Activated naive CD4-positive, alpha-beta T cell treated with Interleukin-2 at 50 U/mL for 16 hours (primary cell): ENCODE data around the gene PDZK1IP1.
A peak's percentile ranks its signal among the peaks of the same experiment; 100 is the strongest.

Experiments used
- DNase-seq: peaks from one replicate; pipeline ENCODE4 v3.0.0-alpha.2; 2020

Gene PDZK1IP1, protein sequence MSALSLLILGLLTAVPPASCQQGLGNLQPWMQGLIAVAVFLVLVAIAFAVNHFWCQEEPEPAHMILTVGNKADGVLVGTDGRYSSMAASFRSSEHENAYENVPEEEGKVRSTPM

GRCh38 chr1:47189844-47190508 is at the start of gene PDZK1IP1:
Gene PDZK1IP1, minus strand, starts transcription at chr1:47190036. Its CDS starts 104 bp downstream, at chr1:47189932.
- DNase-seq: no peak

GRCh38 chr1:47238935-47239592 is 49.2 kb upstream of the PDZK1IP1 start:
- DNase-seq: no peak

- DNase-seq: no peak
Observed at GRCh38 chr1:47235806-47236205, 46.0 kb upstream of the PDZK1IP1 start.

DNA sequence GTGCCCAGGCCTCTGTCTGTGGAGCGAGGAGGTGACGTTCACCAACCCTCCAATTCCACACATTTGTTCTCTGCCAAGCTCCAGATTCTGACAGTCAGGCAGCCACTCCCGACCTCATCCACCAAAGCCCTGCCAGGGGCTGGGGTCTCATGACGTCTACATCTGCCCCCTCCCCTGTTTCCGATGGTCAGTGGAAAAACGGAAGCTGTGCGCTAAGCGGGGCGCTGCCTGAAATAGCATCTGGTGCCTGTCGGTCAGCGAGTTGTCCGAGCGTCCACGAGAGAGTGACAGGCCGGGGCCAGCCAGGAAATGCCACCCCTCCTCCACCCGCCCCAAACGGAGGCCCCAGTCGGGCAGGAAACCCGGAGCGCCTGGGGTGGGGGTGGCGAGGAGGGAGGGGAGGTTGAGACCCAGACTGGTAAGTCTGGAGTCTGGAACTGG is 45.4 kb upstream of the PDZK1IP1 start:
- DNase-seq: no peak

DNA sequence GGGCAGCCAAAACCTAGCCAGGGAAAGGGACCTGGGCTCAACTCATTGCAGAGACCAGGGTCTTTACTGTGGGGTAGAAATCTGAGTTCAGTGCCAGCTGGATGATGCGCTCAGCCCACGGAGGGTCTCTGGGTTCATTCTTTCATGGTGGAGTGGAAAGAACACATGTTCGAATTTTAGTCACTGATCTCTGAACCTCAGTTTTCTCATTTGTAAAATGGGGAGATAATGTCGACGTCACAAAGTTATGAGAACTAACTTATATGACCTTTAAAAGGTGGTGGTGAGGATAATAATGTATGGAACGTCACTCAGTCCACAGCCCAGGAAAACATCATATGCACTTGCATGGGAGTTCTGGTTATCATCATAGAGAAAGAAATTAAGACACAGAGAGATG is 43.4 kb upstream of the PDZK1IP1 start:
- no peak for DNase-seq

DNA sequence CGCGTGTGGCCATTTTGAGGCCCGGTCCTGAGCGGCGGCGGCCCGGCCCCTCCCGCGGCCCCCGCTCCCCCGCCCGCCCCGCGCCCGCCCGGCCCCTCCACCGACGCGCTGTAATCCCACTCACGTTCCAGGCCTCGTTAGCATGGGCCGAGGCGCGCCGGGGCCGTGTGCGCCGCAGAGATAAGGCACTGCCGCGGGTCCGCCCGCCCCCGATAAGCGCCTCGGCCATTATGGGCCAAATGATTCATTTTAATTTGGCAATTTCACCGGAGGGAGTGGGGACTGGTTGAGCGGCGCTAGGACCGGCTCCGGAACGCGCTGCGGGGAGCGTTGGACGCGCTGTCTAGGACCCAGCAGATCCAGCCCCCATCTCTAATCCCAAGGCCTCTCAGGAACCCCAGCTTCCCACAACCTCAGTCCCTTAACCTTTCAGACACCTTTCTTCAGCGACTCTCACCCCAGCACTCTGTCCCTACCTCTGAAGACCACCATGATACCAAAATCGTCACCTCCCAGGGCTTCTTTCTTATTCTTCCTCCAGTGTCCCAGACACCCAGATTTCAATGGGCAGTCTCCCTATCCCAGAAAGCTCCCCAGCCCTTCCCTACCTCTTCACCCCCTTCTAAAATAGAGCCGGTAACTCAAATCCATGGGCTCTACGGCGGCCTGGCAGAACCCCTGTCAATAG is 42.5 kb upstream of the PDZK1IP1 start, which contains the start of gene TAL1:
TAL1 (minus strand) TSS at position 39 of the 688 bp plus-strand sequence. CDS start 6,337 bp downstream, outside the sequence.
- no peak for DNase-seq

DNA sequence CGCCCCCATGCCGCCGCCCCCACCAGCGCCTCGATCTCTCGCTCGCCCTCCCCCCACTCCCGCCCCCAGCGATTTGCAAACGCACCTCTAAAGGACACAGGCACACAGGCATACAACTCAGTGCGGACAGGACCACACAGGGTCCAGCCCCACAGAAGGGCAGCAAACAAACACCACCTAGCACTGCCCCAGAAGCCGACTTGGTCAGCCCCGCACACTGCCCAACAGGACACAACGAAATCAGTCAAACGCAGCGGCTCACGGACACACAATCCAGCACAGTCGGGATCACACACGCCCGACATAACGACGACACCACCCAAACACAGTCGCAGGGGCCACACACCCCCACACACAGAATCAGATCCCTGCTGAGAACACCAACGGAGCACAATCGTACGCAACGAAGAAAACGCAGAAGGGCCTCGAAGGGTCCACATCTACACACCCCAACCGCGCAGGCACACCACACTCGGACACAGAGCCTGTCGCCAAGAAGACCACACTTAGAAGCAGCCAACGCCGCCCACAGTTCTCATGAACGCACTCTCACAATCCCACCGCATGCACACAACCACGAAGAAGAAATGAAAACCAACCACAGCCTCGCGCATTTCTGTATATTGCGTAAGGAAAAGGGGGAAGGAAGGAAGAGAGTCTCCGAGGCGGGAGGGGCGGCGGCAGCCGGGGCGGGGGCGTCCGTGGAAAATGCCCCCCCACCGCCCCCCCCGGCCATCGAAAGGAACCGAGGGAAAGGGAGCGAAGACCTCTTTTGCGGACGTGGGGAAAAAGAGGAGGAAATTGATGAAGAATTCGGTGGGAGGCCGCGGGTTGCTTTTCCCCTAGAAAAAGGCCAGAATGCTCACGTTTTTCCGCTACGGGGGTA is 41.7 kb upstream of the PDZK1IP1 start:
- DNase-seq: peak; percentile 21

DNA sequence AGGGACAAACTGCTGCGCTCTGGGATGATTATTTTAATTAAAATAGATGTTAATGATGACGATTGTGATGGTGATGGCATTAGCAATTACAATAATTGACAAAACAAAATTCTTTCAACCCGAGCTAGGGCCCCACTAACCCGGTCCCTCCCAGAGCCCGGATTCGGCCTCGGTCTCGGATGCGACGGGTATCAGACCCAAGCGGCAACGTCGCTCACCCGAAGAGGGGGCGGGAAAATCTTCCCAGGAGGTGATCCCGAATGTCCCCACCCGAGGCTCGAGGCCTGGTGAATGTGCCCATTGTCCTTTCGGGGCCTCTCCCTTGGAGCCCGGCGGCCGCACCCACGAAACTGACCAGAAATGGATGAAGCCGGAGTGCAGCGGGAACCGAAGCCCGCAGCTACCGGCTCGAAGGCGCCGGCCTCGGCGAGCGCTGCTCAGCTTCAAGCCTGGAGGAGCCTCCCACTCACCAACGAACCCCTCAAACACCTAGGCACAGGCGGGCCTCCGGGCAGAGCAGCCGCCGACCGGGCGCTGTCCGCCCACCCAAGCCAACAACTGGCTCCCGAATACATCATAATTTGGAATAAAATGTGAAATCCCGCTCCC is 41.0 kb upstream of the PDZK1IP1 start:
- peak; percentile 30 for DNase-seq

DNA sequence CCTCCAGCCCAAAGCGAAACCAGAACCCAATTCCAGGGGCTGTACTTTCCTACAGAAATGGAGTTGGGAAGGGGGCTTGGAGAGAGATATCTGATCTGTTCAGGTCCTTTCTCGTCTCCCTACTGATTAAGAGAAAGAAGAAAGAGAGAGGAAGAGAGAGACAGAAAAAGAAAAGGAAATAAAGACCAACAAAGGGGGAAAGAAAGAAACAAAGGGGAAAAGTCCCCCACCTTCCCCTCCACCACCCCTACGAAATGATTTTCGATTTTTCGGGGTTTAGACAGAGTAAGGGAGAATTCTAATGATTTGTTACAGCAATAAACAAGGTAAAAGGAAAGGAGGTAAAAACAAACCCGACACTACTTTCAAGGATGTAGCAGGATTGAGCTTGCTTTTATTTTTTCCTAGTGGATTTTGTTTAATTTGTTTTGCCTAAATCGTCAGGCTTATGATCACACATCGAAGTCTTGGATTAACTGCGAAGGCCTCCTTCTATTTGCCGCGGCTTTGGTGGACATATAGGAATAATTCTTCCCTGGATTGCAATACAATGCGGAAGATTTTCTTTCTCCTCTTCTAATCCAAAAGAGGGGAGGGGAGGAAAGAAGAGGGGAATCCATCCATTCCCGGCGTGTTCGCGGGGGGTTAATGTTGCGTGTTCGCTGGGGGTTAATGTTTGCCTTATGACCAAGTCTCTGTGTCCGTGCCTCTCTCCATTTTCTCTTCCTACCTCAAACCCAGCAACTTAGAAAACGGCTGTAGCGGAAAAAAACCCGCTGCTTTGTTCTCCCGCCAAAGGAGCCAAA is 40.3 kb upstream of the PDZK1IP1 start:
- no peak for DNase-seq

- no peak for DNase-seq
Observed at GRCh38 chr1:47229031-47229885, 39.4 kb upstream of the PDZK1IP1 start.

- no peak for DNase-seq
Observed at GRCh38 chr1:47228644-47229030, 38.8 kb upstream of the PDZK1IP1 start.

GRCh38 chr1:47227341-47228232 is 37.8 kb upstream of the PDZK1IP1 start:
- no peak for DNase-seq

- no peak for DNase-seq
Observed at GRCh38 chr1:47226839-47227215, 37.0 kb upstream of the PDZK1IP1 start.

GRCh38 chr1:47226121-47226838 is 36.4 kb upstream of the PDZK1IP1 start:
- no peak for DNase-seq

DNA sequence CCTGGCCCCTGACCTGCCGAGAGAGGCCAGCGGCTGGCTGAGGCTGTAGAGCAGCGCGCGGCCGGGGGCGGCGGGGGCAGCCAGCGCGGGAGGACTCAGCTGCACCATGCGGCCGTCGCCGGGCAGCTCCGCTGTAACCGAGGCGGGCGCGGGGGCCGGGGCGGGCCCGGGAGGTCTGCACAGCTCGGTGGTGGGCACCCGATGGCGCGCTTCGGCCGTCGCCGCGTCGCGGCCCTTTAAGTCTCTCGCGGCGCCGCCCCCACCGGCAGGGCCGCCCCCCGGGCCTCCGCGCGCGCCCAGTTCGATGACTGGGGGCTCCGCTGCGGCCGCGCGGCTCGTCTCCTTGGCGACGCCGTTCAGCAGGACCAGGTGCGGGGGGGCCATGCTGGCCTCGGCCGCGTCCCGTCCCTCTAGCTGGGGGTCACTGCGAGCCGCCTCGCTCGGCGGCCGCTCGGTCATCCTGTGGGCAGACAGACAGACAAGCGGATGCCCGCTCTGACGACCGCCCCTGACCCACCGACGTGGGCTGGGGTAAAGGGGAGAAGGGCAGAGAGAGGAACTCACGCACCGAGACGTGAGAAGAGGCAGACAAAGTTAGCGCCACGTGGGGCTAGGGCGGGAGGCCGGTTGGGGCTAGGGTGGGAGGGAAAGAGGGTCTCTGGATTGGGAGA is 35.7 kb upstream of the PDZK1IP1 start:
- DNase-seq: no peak

GRCh38 chr1:47224676-47225399 is 35.0 kb upstream of the PDZK1IP1 start:
- no peak for DNase-seq
